ENCODE data around the gene TMEM132D. TPM values are rescaled to one million over a fixed set of nuclear protein-coding genes. Genes with fewer than 3 reads are reported as not detected.

Gene TMEM132D
- total and polyA plus RNA-seq, 3 donors from 2014 or later = 0.44 to 0.50 (median 0.47) TPM

DNA sequence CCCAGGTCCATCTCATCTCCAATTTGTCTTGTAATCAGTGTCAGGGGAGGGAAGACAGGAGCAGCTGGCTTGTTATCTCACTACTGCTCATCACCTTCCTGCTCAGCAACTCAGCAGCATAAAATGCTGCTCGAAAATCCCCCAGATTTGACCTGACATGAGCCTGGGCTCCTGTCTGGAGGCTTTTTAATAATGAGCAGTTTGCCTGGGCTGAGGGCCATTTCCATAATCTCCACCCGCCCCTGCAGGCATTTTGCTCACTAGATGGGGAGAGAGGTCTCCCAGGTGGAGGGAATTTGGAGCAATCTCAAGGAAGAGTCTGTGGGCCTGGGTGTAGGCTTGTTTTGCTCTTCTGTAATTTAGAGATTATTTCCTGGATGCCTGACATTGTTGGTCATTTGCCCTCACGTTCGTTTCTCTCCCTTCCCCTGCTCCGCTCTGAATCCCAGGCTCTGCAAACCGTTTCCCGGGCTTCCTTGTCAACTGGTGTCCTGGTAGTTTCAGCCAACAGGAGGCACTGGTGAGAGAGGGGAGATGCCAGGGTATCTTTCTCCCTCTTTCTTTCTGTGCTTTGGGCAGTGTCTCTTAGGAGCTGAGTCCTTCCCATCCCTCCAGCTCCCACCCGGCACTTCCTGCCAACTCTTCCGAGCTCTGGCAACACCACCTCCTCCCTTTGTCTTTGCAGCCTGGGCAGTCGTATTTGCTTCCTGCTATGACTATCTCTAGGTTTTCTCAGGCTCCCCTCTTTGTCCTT is 751.3 kb downstream of the TMEM132D start:
- intact Hi-C loops (cut with DNase I; ENCODE audit: low total_unique reads) = no loop called here
- Histone ChIP-seq H3K9me3 (no peaks in the 10 kb centered on the region), H3K27me3 (no peaks in the 10 kb centered on the region), H3K27ac (no peak overlapping the region), H3K4me3 (no peak overlapping the region), H3K4me1 (no peaks in the 10 kb centered on the region), H3K36me3 (ENCODE audit: low read depth, missing control alignments) (no peaks in the 10 kb centered on the region)
- DNase-seq = no peak
- WGBS, 2 donors = 34 to 42% methylated on average over 10 of the region's 10 CpGs
- TF ChIP-seq, protein P1, sequence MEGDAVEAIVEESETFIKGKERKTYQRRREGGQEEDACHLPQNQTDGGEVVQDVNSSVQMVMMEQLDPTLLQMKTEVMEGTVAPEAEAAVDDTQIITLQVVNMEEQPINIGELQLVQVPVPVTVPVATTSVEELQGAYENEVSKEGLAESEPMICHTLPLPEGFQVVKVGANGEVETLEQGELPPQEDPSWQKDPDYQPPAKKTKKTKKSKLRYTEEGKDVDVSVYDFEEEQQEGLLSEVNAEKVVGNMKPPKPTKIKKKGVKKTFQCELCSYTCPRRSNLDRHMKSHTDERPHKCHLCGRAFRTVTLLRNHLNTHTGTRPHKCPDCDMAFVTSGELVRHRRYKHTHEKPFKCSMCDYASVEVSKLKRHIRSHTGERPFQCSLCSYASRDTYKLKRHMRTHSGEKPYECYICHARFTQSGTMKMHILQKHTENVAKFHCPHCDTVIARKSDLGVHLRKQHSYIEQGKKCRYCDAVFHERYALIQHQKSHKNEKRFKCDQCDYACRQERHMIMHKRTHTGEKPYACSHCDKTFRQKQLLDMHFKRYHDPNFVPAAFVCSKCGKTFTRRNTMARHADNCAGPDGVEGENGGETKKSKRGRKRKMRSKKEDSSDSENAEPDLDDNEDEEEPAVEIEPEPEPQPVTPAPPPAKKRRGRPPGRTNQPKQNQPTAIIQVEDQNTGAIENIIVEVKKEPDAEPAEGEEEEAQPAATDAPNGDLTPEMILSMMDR (IDR thresholded peaks at IDR 0.05) = no peak
- TF ChIP-seq POLR2A (IDR thresholded peaks at IDR 0.05) = no peak

DNA sequence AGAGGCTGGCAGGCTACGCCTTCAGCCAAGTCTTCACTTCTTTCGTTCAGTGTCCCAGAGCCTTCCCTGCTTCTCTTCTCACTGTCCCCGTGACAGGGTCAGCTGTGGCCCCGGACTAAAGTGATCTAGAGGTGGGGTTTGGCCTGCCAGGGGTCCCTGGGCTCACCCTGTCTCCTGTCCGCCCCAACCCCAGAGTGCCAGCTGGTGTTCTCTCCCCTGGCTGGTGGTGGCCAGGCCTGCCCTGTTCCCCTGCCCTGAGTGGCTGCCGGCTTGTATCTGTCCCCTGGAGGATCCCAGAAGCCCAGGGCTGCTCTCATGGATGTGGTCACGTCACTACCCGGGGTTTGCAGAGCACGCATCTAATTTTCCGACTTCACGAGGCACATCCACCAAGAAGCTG is 753.1 kb downstream of the TMEM132D start:
- no peak for DNase-seq
- Histone ChIP-seq H3K4me1 (no peaks in the 10 kb centered on the region), H3K9me3 (no peaks in the 10 kb centered on the region), H3K27me3 (no peaks in the 10 kb centered on the region), H3K36me3 (ENCODE audit: low read depth, missing control alignments) (no peaks in the 10 kb centered on the region), H3K27ac (no peak overlapping the region), H3K4me3 (no peak overlapping the region)
- intact Hi-C loops (cut with DNase I; ENCODE audit: low total_unique reads) = no loop called here
- WGBS, 2 donors = 74 to 91% methylated on average over 3 to 11 of the region's 11 CpGs
- no peak for TF ChIP-seq POLR2A (IDR thresholded peaks at IDR 0.05)
- TF ChIP-seq, protein P1 (IDR thresholded peaks at IDR 0.05) = no peak

DNA sequence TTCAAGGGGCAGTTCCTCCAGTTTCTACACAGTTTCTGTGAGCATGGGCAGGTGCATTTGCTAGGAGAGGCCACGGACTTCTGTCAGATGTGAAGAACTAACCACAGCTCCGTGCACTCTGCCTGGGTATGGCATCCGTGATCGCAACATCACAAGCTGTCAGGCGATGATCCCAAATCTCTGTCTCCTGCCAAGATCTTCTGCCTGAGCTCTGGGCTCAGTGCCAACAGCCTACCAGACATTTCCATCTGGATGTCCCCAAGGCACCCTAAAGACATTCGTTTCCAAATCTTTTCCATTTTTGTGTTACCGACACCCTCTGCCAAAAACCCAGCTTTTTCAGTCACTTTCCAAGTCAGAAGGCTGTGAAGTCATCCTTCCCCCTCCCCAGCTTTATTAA is 758.4 kb downstream of the TMEM132D start:
- 72 to 73% methylated on average over 7 of the region's 7 CpGs for WGBS, 2 donors

DNA sequence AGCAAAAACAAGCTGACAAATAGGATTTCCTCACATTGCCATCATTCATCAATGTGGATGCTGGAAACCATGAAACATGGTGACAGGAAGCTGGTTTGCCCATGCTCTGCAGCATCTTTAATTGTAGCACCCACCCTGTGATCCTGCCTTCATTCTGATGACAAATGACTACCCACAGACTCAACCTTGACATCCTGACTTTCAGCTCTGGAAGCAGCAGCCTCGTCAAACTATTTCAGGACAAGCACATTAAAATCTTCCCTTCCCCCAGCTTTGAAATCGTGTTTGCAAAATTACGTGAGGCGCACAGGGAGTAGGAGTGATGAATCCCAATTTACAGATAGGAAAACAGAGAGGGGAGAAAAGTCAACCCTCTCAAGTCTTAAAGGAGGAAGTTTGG is 765.0 kb downstream of the TMEM132D start:
- DNase-seq = no peak
- H3K27me3 ChIP-seq = no peaks in the 10 kb centered on the region
- no peaks in the 10 kb centered on the region for H3K4me1 ChIP-seq
- H3K27ac ChIP-seq = no peak overlapping the region
- 55 to 70% methylated on average over 4 of the region's 4 CpGs for WGBS, 2 donors
- intact Hi-C loops (cut with DNase I; ENCODE audit: low total_unique reads) = no loop called here
- H3K9me3 ChIP-seq = no peaks in the 10 kb centered on the region
- TF ChIP-seq, protein P1 (IDR thresholded peaks at IDR 0.05) = no peak
- no peak for TF ChIP-seq POLR2A (IDR thresholded peaks at IDR 0.05)
- no peak overlapping the region for H3K4me3 ChIP-seq
- H3K36me3 ChIP-seq (ENCODE audit: low read depth, missing control alignments) = no peaks in the 10 kb centered on the region

More for the DNA sequence above, 758.4 kb downstream of the TMEM132D start:
- no peaks in the 10 kb centered on the region for H3K4me1 ChIP-seq
- no peaks in the 10 kb centered on the region for H3K27me3 ChIP-seq
- H3K9me3 ChIP-seq = no peaks in the 10 kb centered on the region
- TF ChIP-seq, protein P1 (IDR thresholded peaks at IDR 0.05) = no peak
- no peak for TF ChIP-seq POLR2A (IDR thresholded peaks at IDR 0.05)
- intact Hi-C loops (cut with DNase I; ENCODE audit: low total_unique reads) = no loop called here
- no peak for DNase-seq
- H3K4me3 ChIP-seq = no peak overlapping the region
- no peak overlapping the region for H3K27ac ChIP-seq
- no peaks in the 10 kb centered on the region for H3K36me3 ChIP-seq (ENCODE audit: low read depth, missing control alignments)
